Measurements from ENCODE around the gene CD40.

CD40 gene

DNA sequence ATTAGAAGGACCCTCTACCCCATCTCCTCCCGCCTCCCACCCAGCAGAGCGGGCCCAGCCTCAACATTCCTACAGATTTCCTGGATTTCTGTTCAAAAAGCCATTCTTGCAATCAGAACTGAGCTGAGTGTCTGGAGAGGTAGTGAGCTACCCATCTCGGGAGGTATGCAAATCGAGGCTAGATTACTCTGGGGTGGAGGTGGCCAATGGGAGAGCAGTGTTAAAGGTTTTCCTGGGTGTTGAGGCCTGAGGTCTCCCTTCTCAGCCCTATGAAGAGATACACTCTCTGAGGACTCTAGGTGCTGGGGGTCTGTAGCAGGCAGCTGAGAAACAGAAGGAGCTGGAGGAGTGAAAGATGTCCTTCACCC lies 57.0 kb downstream of the CD40 start:
- DNase-seq = no peak

DNA sequence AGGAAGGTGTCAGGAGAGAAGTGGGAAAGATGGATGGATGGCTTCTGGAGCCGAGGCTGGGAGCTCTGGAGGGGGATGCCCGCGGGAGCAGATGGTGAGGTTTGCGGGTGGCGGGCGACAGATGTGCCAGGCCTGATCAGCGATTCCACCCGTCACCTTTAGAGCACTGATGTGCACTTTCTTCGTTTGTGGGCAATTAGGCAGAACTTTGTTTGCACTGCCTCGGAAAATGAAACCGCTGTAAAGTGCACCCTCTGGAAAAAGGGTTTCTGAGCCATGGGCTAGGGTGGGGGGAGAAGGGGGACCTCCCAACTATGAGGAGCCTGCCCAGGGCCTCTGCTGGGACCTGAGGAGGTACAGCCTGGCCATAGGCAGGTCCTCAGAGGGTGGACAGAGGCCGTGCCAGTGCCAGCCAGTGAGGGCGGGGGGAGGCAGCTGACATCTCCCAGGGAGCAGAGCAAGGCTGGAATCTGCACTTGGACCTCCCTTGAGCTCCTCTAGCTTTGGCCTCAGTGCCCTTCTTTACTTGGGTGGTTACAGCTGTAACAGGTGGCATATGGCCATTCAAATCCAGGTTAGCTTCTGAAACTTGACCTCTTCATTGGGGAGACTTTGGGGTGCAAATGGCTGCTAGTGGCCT lies 58.7 kb downstream of the CD40 start:
- DNase-seq = no peak

DNA sequence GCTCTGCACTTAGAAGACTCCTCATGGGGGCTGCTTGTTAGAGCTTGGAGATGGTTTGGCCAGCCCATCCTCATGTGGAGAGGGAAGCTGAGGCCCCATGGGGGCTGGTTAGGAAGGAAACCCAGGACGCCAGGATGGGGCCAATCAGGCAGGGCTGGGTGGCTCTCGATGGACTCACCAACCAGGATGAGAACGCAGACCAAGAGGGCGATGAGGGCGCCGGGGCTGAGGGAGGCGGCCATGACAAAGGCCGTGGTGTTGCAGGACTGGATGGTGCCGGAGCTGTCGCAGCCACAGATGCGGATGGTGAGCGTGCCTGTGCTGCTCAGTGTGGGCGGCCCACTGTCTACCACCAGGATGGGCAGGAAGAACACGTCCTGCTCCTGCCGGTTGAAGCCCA lies 59.7 kb downstream of the CD40 start:
- no peak for DNase-seq

GRCh38 chr20:46178891-46179290 lies 60.8 kb downstream of the CD40 start:
- no peak for DNase-seq

All from stimulated activated CD4-positive, alpha-beta T cell treated with anti-CD3 and anti-CD28 coated beads, Interleukin-12 subunit alpha, Interleukin-12 subunit beta, amount 100 ng/mL, for 4 hours (primary cell).